ENCODE results near the gene CFAP58. TPM values are rescaled to one million over a fixed set of nuclear protein-coding genes. Genes with fewer than 3 reads are reported as not detected.

The CFAP58 gene
- total and polyA plus RNA-seq, 2 of the 13 experiments (the other 11 are each of a cell fraction or from before 2014, with no cell fraction given), result 0.03 TPM; not detected in 1

- Histone ChIP-seq H4K20me1 (ENCODE audit: insufficient read depth, low read length) (no peaks in the 10 kb centered on the region), H3K4me1 (ENCODE audit: insufficient read depth, low read length) (peaks cover 54% of the 10 kb centered on the region), H3K27me3 (ENCODE audit: control insufficient read depth in 1 of 2, insufficient read depth in 2 of 2, low read length in 2 of 2) (peaks cover 0 to 21% of the 10 kb centered on the region in 2 experiments; a peak in 3 of 5 replicates), H3K36me3 (replicated peaks in 1 of 2; ENCODE audit: control insufficient read depth in 1 of 2, insufficient read depth in 2 of 2, low read length in 2 of 2) (no peaks in the 10 kb centered on the region; a peak in 1 of 5 replicates), H3K79me2 (ENCODE audit: insufficient read depth, low read length) (no peaks in the 10 kb centered on the region), H3K4me2 (ENCODE audit: low read depth, low read length) (peak overlapping the region; percentile 79), H3K9ac (ENCODE audit: insufficient read depth, low read depth, low read length) (peak overlapping the region; percentile 65; the same call in 1 of the 2 replicates), H2AFZ (ENCODE audit: low read length) (peak overlapping the region; percentile 10), H3K9me3 (ENCODE audit: low read length) (no peaks in the 10 kb centered on the region), H3K4me3 (replicated peaks in 1 of 3; ENCODE audit: insufficient read depth in 1 of 3, low read depth in 2 of 3, low read length in 3 of 3) (peak overlapping the region; percentile 75 to 89 (median 81)), H3K27ac (ENCODE audit: extremely low read length, insufficient read depth, low read length) (no peak overlapping the region)
- ChIA-PET POLR2A (interaction anchor here (1.2 kb wide), 1 partner anchor 105 kb away, joined by 6 read pairs; the partner anchor contains the start of gene CFAP43), CTCF (ENCODE audit: low intra/inter-chr PET ratio, low total read pairs) (no interaction called here)
- ATAC-seq, result 0 out of 3 replicates have a peak, but pooled peaks have one; percentile 12
- 0 out of 2 replicates have a peak, but pooled peaks have one; percentile 18 for TF ChIP-seq HNF4A (CRISPR knock-in tag; IDR thresholded peaks at IDR 0.05)
- TF ChIP-seq HDAC1 (CRISPR knock-in tag; IDR thresholded peaks at IDR 0.05), result 0 out of 2 replicates have a peak, but pooled peaks have one; percentile 8
- no peak for TF ChIP-seq SP4 (CRISPR knock-in tag; IDR thresholded peaks at IDR 0.05)
- peak; percentile 12; the same call in 1 of the 2 replicates for TF ChIP-seq ZNF652 (CRISPR knock-in tag; IDR thresholded peaks at IDR 0.05; ENCODE audit: borderline replicate concordance, low read depth)
- TF ChIP-seq ZNF747 (CRISPR knock-in tag; IDR thresholded peaks at IDR 0.05; ENCODE audit: borderline replicate concordance), result no peak
- in situ Hi-C loops (cut with HindIII; ENCODE audit: extremely low pct_ligation_motif_present, low pct_unique_long_range_greater_than_20kb), result no loop called here
- DNase-seq (ENCODE audit: low spot score), result peak; percentile 20
- BruUV-seq (replicated peaks), result TSS peak; percentile 46
- WGBS (ENCODE audit: low lambda C conversion rate), result 2% methylated on average over 12 of the region's 12 CpGs
- intact Hi-C loops (cut with micrococcal nuclease; ENCODE audit: unreplicated experiment), result no loop called here
- FAIRE-seq, result peak; percentile 49
Observed at GRCh38 chr10:104336821-104337467, 16.7 kb upstream of the CFAP58 start.

- Histone ChIP-seq H3K36me3 (replicated peaks in 1 of 2; ENCODE audit: control insufficient read depth in 1 of 2, insufficient read depth in 2 of 2, low read length in 2 of 2) (no peaks in the 10 kb centered on the region; a peak in 1 of 5 replicates), H2AFZ (ENCODE audit: low read length) (no peak overlapping the region), H3K27me3 (ENCODE audit: control insufficient read depth in 1 of 2, insufficient read depth in 2 of 2, low read length in 2 of 2) (peaks cover 0 to 21% of the 10 kb centered on the region in 2 experiments; a peak in 3 of 5 replicates), H3K4me2 (ENCODE audit: low read depth, low read length) (peak overlapping the region; percentile 79), H3K9me3 (ENCODE audit: low read length) (no peaks in the 10 kb centered on the region), H3K9ac (ENCODE audit: insufficient read depth, low read depth, low read length) (peak overlapping the region; percentile 65; the same call in 1 of the 2 replicates), H3K79me2 (ENCODE audit: insufficient read depth, low read length) (no peaks in the 10 kb centered on the region), H3K4me3 (replicated peaks in 1 of 3; ENCODE audit: insufficient read depth in 1 of 3, low read depth in 2 of 3, low read length in 3 of 3) (peak overlapping the region; percentile 75 to 89 (median 81)), H4K20me1 (ENCODE audit: insufficient read depth, low read length) (no peaks in the 10 kb centered on the region), H3K4me1 (ENCODE audit: insufficient read depth, low read length) (peaks cover 54% of the 10 kb centered on the region), H3K27ac (ENCODE audit: extremely low read length, insufficient read depth, low read length) (no peak overlapping the region)
- POLR2A ChIA-PET, result interaction anchor here (0.9 to 1.3 kb wide), 6 partner anchors 8 to 105 kb away, joined by 3 to 6 read pairs (median 4); partner anchors contain the start of gene CFAP43
- WGBS (ENCODE audit: low lambda C conversion rate), result under 1% methylated on average over 14 of the region's 23 CpGs
- in situ Hi-C loops (cut with HindIII; ENCODE audit: extremely low pct_ligation_motif_present, low pct_unique_long_range_greater_than_20kb) (no loop called here), intact Hi-C loops (cut with micrococcal nuclease; ENCODE audit: unreplicated experiment) (no loop called here)
- DNase-seq (ENCODE audit: low spot score), result no peak
- no peak for FAIRE-seq
- peak; percentile 75 for ATAC-seq
- CTCF ChIA-PET (ENCODE audit: low intra/inter-chr PET ratio, low total read pairs), result no interaction called here
- BruUV-seq (replicated peaks), result no TSS peak
- TF ChIP-seq CERS6 (CRISPR knock-in tag; IDR thresholded peaks at IDR 0.05), result no peak
- no peak for TF ChIP-seq GATAD2A (CRISPR knock-in tag; IDR thresholded peaks at IDR 0.05)
- TF ChIP-seq ZNF138 (CRISPR knock-in tag; IDR thresholded peaks at IDR 0.05; ENCODE audit: low read depth), result no peak
- TF ChIP-seq TSC22D2 (CRISPR knock-in tag; IDR thresholded peaks at IDR 0.05; ENCODE audit: borderline replicate concordance), result no peak
- no peak for TF ChIP-seq SMAD3 (CRISPR knock-in tag; IDR thresholded peaks at IDR 0.05)
- 0 out of 2 replicates have a peak, but pooled peaks have one; percentile 37 for TF ChIP-seq ZNF263 (CRISPR knock-in tag; IDR thresholded peaks at IDR 0.05)
- no peak for TF ChIP-seq THAP8 (CRISPR knock-in tag; IDR thresholded peaks at IDR 0.05; ENCODE audit: borderline replicate concordance)
- no peak for TF ChIP-seq MEIS1 (CRISPR knock-in tag; IDR thresholded peaks at IDR 0.05; ENCODE audit: borderline replicate concordance)
- no peak for TF ChIP-seq POLR2A (IDR thresholded peaks at IDR 0.05; ENCODE audit: insufficient read depth in 1 of 2, low read depth in 2 of 2, low read length in 2 of 2)
- no peak for TF ChIP-seq E2F5 (CRISPR knock-in tag; conservative IDR thresholded peaks at IDR 0.05)
- peak; percentile 8 for TF ChIP-seq ZEB1 (IDR thresholded peaks at IDR 0.05; ENCODE audit: insufficient replicate concordance, low read depth)
Observed at GRCh38 chr10:104337521-104337984, 16.1 kb upstream of the CFAP58 start.
